HEK293T (cell line): Measurements from ENCODE around the gene JAG1.

Source experiments
- BHLHE40 ChIP-seq: fragments of 450-650 bp; IDR thresholded peaks from 2 replicates; pipeline ENCODE4 v1.6.1; 2016; ENCODE audit warnings: mild to moderate bottlenecking, moderate library complexity, borderline replicate concordance
- CTBP1 ChIP-seq: fragments of 450-650 bp; IDR thresholded peaks from 2 replicates; pipeline ENCODE4 v1.6.1; 2016; ENCODE audit warnings: borderline replicate concordance
- ELF4 ChIP-seq: fragments of 450-650 bp; IDR thresholded peaks from 2 replicates; pipeline ENCODE4 v1.6.1; 2017; ENCODE audit warnings: antibody characterized with exemption
- FOXK2 ChIP-seq: fragments of 450-650 bp; IDR thresholded peaks from 2 replicates; pipeline ENCODE4 v1.6.1; 2016; ENCODE audit warnings: mild to moderate bottlenecking
- FOXM1 ChIP-seq: fragments of 450-650 bp; IDR thresholded peaks from 2 replicates; pipeline ENCODE4 v1.6.1; 2017; ENCODE audit warnings: mild to moderate bottlenecking, borderline replicate concordance
- HDGF ChIP-seq: fragments of 450-650 bp; IDR thresholded peaks from 2 replicates; pipeline ENCODE4 v1.6.1; 2017; ENCODE audit warnings: antibody characterized with exemption, borderline replicate concordance
- LEF1 ChIP-seq: fragments of 450-650 bp; IDR thresholded peaks from 2 replicates; pipeline ENCODE4 v1.6.1; 2017; ENCODE audit warnings: mild to moderate bottlenecking, borderline replicate concordance
- NFRKB ChIP-seq: fragments of 450-650 bp; IDR thresholded peaks from 2 replicates; pipeline ENCODE4 v1.6.1; 2016; ENCODE audit warnings: mild to moderate bottlenecking, moderate library complexity
- SP1 ChIP-seq: fragments of 450-650 bp; IDR thresholded peaks from 2 replicates; pipeline ENCODE4 v1.6.1; 2017
- SUZ12 ChIP-seq: fragments of 450-650 bp; IDR thresholded peaks from 2 replicates; pipeline ENCODE4 v1.6.1; 2016; ENCODE audit warnings: mild to moderate bottlenecking

- TF ChIP-seq FOXK2 (no peak), SUZ12 (no peak), LEF1 (no peak), SP1 (no peak), HDGF (no peak), CTBP1 (no peak), BHLHE40 (no peak), ELF4 (no peak), FOXM1 (no peak), NFRKB (no peak)
Observed at GRCh38 chr20:10707068-10707467, 33.3 kb upstream of the JAG1 start.
